H1 (cell line): ENCODE data around the gene PRKAR2A. TPM values are rescaled to one million over a fixed set of nuclear protein-coding genes. Genes with fewer than 3 reads are reported as not detected.

ENCODE experiments used
- ATF3 ChIP-seq: IDR thresholded peaks from 2 replicates; pipeline ENCODE4 v1.6.1; 2011; ENCODE audit warnings: low read depth, mild to moderate bottlenecking, low read length; ENCODE audit not compliant: insufficient read depth
- BRCA1 ChIP-seq: IDR thresholded peaks from 2 replicates; pipeline ENCODE4 v1.6.1; 2012; ENCODE audit warnings: low read depth, low read length, improper control_type of control experiment
- CBX5 ChIP-seq: fragments of 300-800, 300-1000 bp; sonication (generic); IDR thresholded peaks from 2 replicates; pipeline ENCODE4 v1.7.1; 2016; ENCODE audit warnings: antibody characterized with exemption, low read length, low read depth
- CEBPB ChIP-seq: IDR thresholded peaks from 2 replicates; pipeline ENCODE4 v1.6.1; 2012; ENCODE audit warnings: low read depth, low read length
- CHD1 ChIP-seq: IDR thresholded peaks from 2 replicates; pipeline ENCODE4 v1.6.1; 2012; ENCODE audit warnings: low read depth, low read length, improper control_type of control experiment
- E2F6 ChIP-seq: IDR thresholded peaks from 2 replicates; pipeline ENCODE4 v1.6.1; 2012; ENCODE audit warnings: inconsistent platforms
- EGR1 ChIP-seq: IDR thresholded peaks from 2 replicates; pipeline ENCODE4 v1.6.1; 2011; ENCODE audit warnings: low read depth, low read length, borderline replicate concordance
- EP300 ChIP-seq, 2 experiments: IDR thresholded peaks; 1 replicate in 1 of 2; 2 replicates in 1 of 2; pipeline ENCODE4 v1.6.1; 2011 to 2012; ENCODE audit warnings: low read depth in 2 of 2, low read length in 2 of 2, mild to moderate bottlenecking in 2 of 2, borderline replicate concordance in 1 of 2, inconsistent platforms in 1 of 2, moderate library complexity in 1 of 2
- GTF2F1 ChIP-seq: IDR thresholded peaks from 2 replicates; pipeline ENCODE4 v1.6.1; 2012; ENCODE audit warnings: low read depth, low read length, improper control_type of control experiment, borderline replicate concordance
- HDAC2 ChIP-seq, 2 experiments: fragments of 300-600 bp in 1 of 2; sonication (generic) in 1 of 2; IDR thresholded peaks; 2 replicates each; pipeline ENCODE4 v1.6.1; 2011 to 2012; ENCODE audit warnings: low read depth in 2 of 2, low read length in 2 of 2, mild to moderate bottlenecking in 2 of 2, moderate library complexity in 2 of 2, borderline replicate concordance in 1 of 2, inconsistent platforms in 1 of 2
- JUN ChIP-seq: IDR thresholded peaks from 2 replicates; pipeline ENCODE4 v1.6.1; 2011; ENCODE audit warnings: low read depth, mild to moderate bottlenecking, improper control_type of control experiment, low read length
- JUND ChIP-seq: IDR thresholded peaks from 2 replicates; pipeline ENCODE4 v1.6.1; 2011; ENCODE audit warnings: mild to moderate bottlenecking, improper control_type of control experiment, low read length
- KDM4A ChIP-seq: IDR thresholded peaks from one replicate; pipeline ENCODE4 v1.7.1; 2012; ENCODE audit warnings: low read depth, mild to moderate bottlenecking, moderate library complexity, low read length, inconsistent platforms; ENCODE audit not compliant: severe bottlenecking
- NRF1 ChIP-seq: IDR thresholded peaks from 2 replicates; pipeline ENCODE4 v1.6.1; 2011; ENCODE audit warnings: mild to moderate bottlenecking, low read depth, low read length, improper control_type of control experiment
- POLR2A ChIP-seq, 2 experiments: IDR thresholded peaks; 1 replicate in 1 of 2; 2 replicates in 1 of 2; pipeline ENCODE4 v1.6.1; 2011; ENCODE audit warnings: low read depth in 2 of 2, low read length in 2 of 2, mild to moderate bottlenecking in 2 of 2; ENCODE audit errors: control extremely low read depth in 1 of 2
- POU5F1 ChIP-seq: IDR thresholded peaks from 2 replicates; pipeline ENCODE4 v1.6.1; 2011; ENCODE audit warnings: low read depth, mild to moderate bottlenecking, low read length, moderate library complexity
- RAD21 ChIP-seq, 2 experiments: IDR thresholded peaks in 1 of 2; conservative IDR thresholded peaks in 1 of 2; 2 replicates each; pipeline ENCODE4 v1.6.1; 2011; ENCODE audit warnings: low read depth in 2 of 2, low read length in 2 of 2, improper control_type of control experiment in 1 of 2, inconsistent platforms in 1 of 2, mild to moderate bottlenecking in 1 of 2, moderate library complexity in 1 of 2
- RBBP5 ChIP-seq: IDR thresholded peaks from 2 replicates; pipeline ENCODE4 v1.7.1; 2012; ENCODE audit warnings: low read depth, mild to moderate bottlenecking, inconsistent platforms, low read length, moderate library complexity, borderline replicate concordance
- RXRA ChIP-seq: IDR thresholded peaks from 2 replicates; pipeline ENCODE4 v1.6.1; 2011; ENCODE audit warnings: low read depth, mild to moderate bottlenecking, low read length, moderate library complexity; ENCODE audit not compliant: insufficient read depth
- SIN3A ChIP-seq, 2 experiments: IDR thresholded peaks in 1 of 2; conservative IDR thresholded peaks in 1 of 2; 2 replicates each; pipeline ENCODE4 v1.6.1; 2011 to 2012; ENCODE audit warnings: low read length in 2 of 2, improper control_type of control experiment in 1 of 2, low read depth in 1 of 2, mild to moderate bottlenecking in 1 of 2
- SP2 ChIP-seq: IDR thresholded peaks from 2 replicates; pipeline ENCODE4 v1.6.1; 2012; ENCODE audit warnings: mild to moderate bottlenecking, low read length, inconsistent platforms
- TAF7 ChIP-seq: optimal IDR thresholded peaks from 2 replicates; pipeline ENCODE3; 2011; ENCODE audit warnings: low read depth, mild to moderate bottlenecking, inconsistent platforms, low read length, moderate library complexity, borderline replicate concordance
- TBP ChIP-seq: IDR thresholded peaks from 2 replicates; pipeline ENCODE4 v1.6.1; 2011; ENCODE audit warnings: low read depth, low read length, improper control_type of control experiment
- TCF12 ChIP-seq: IDR thresholded peaks from 2 replicates; pipeline ENCODE4 v1.6.1; 2011; ENCODE audit warnings: low read depth, mild to moderate bottlenecking, low read length
- ZNF274 ChIP-seq: IDR thresholded peaks from 2 replicates; pipeline ENCODE4 v1.7.0; 2012; ENCODE audit warnings: low read length, borderline replicate concordance; ENCODE audit errors: extremely low read depth
- polyA plus RNA-seq, 7 experiments: library from polyadenylated mRNA; depleted of rRNA in 3 of 7; stranded (reverse) in 5 of 7; unstranded in 2 of 7; fragments of >200 nt in 5 of 7; fragments of 200-250 nt in 2 of 7; gene quantifications; 1 replicate in 5 of 7; 2 replicates in 1 of 7; 4 replicates in 1 of 7; pipeline versions ENCODE4 v1.2.1 to v1.2.3, GENCODE V29; 2011 to 2013; ENCODE audit warnings: missing spikeins in 2 of 7, mixed read lengths in 2 of 7
- total RNA-seq: library from RNA; stranded (reverse); fragmentation: NEBNext Ultra II Directional; extraction: Animal tissue kit (Norgen Biotek cat#: 25700); gene quantifications from 2 replicates; pipeline ENCODE4 v1.2.1, GENCODE V29; 2021

PRKAR2A gene
- total and polyA plus RNA-seq, 2 of the 8 experiments (the other 6 are each of a cell fraction or from before 2014, with no cell fraction given): 6.3 to 42.4 TPM

GRCh38 chr3:48847053-48847503 is 596 bp downstream of the PRKAR2A start (continued):
- TF ChIP-seq JUND (no peak), CHD1 (no peak), BRCA1 (no peak), POLR2A (IDR thresholded peaks at IDR 0.05; ENCODE audit: control extremely low read depth in 1 of 2, low read depth in 2 of 2, low read length in 2 of 2) (no peak), RBBP5 (no peak), CBX5 (no peak), SIN3A (conservative IDR thresholded peaks at IDR 0.05 in 1 of 2, IDR thresholded peaks at IDR 0.05 in 1 of 2; ENCODE audit: low read depth in 1 of 2, low read length in 2 of 2) (no peak), EP300 (IDR thresholded peaks at IDR 0.05; ENCODE audit: borderline replicate concordance in 1 of 2, low read depth in 2 of 2, low read length in 2 of 2) (no peak), E2F6 (peak; percentile 26), EGR1 (no peak), TAF7 (no peak), RXRA (no peak), JUN (no peak), TBP (no peak), TCF12 (no peak), ATF3 (no peak), POU5F1 (no peak), HDAC2 (IDR thresholded peaks at IDR 0.05; ENCODE audit: borderline replicate concordance in 1 of 2, low read depth in 2 of 2, low read length in 2 of 2) (no peak), RAD21 (IDR thresholded peaks at IDR 0.05 in 1 of 2, conservative IDR thresholded peaks at IDR 0.05 in 1 of 2; ENCODE audit: low read depth in 2 of 2, low read length in 2 of 2) (no peak), CEBPB (no peak), ZNF274 (no peak), SP2 (no peak), KDM4A (peak; percentile 75), NRF1 (no peak), GTF2F1 (no peak)
